RWPE1 (cell line): ENCODE results near the gene DOCK1.

Experiments
- CTCF ChIA-PET: fragments of 350-600 bp; sonication (Branson Sonifier 250); formaldehyde crosslinking; extraction: SDS; loops from one replicate; lab custom pipeline; 2021; lab: Yijun Ruan, JAX
- POLR2A ChIA-PET: fragments of 400-600 bp; formaldehyde crosslinking; extraction: SDS; loops from one replicate; lab custom pipeline; 2020; ENCODE audit warnings: antibody characterized with exemption; ENCODE audit not compliant: low non-redundant PET; lab: Yijun Ruan, JAX
- DNase-seq: peaks from one replicate; pipeline ENCODE4 v3.0.0; 2012; ENCODE audit warnings: low spot score
- H3K27ac ChIP-seq: fragments of 450-650 bp; 2 replicates; pipeline ENCODE4 v1.5.1; 2017
- CTCF ChIP-seq: fragments of 450-650 bp; conservative IDR thresholded peaks from 2 replicates; pipeline ENCODE4 v1.5.1; 2017; ENCODE audit warnings: low read depth, mild to moderate bottlenecking

DOCK1 gene

GRCh38 chr10:126955934-126956711 is 50.9 kb downstream of the DOCK1 start:
- POLR2A ChIA-PET = no interaction called here
- no peak for TF ChIP-seq CTCF
- no peak for DNase-seq
- peak overlapping the region; percentile 52 for H3K27ac ChIP-seq
- CTCF ChIA-PET = interaction anchor here (0.6 kb wide), 2 partner anchors 13 to 35 kb away, joined by 4 read pairs; no protein-coding TSS in a partner anchor

- POLR2A ChIA-PET = no interaction called here
- DNase-seq = no peak
- no peak for TF ChIP-seq CTCF
- H3K27ac ChIP-seq = peak overlapping the region; percentile 52
- CTCF ChIA-PET = interaction anchor here (0.6 kb wide), 1 partner anchor 13 kb away, joined by 4 read pairs; no protein-coding TSS in a partner anchor
Measured at GRCh38 chr10:126956712-126957108, 51.5 kb downstream of the DOCK1 start.

- H3K27ac ChIP-seq = peak overlapping the region; percentile 52; the same call in 1 of the 2 replicates
- ChIA-PET POLR2A (no interaction called here), CTCF (interaction anchor here (0.6 kb wide), 1 partner anchor 12 kb away, joined by 4 read pairs; no protein-coding TSS in a partner anchor)
- no peak for TF ChIP-seq CTCF
- no peak for DNase-seq
Measured at GRCh38 chr10:126957111-126957510, 51.9 kb downstream of the DOCK1 start.

- no peak for TF ChIP-seq CTCF
- CTCF ChIA-PET = no interaction called here
Measured at GRCh38 chr10:126959431-126959830, 54.2 kb downstream of the DOCK1 start.

GRCh38 chr10:126959906-126960685 is 54.9 kb downstream of the DOCK1 start:
- POLR2A ChIA-PET = no interaction called here
- no peak overlapping the region for H3K27ac ChIP-seq
- CTCF ChIA-PET = no interaction called here
- DNase-seq = no peak
- TF ChIP-seq CTCF = no peak

More at GRCh38 chr10:126959431-126959830, 54.2 kb downstream of the DOCK1 start:
- POLR2A ChIA-PET = no interaction called here
- no peak overlapping the region for H3K27ac ChIP-seq
- no peak for DNase-seq

GRCh38 chr10:126963354-126963753 is 58.1 kb downstream of the DOCK1 start:
- POLR2A ChIA-PET = no interaction called here
- TF ChIP-seq CTCF = no peak
- CTCF ChIA-PET = no interaction called here
- H3K27ac ChIP-seq = no peak overlapping the region
- no peak for DNase-seq
